GM12892 (cell line): ENCODE data around the gene PBX1.

Source experiments
- DNase-seq: peaks from one replicate; pipeline ENCODE4 v3.0.0; 2011; ENCODE audit not compliant: insufficient read length
- FAIRE-seq: peaks from 2 replicates; lab custom pipeline; 2011; peaks lifted over from hg19 to GRCh38; lab: Jason Lieb, UNC
- POLR2A ChIP-seq: IDR thresholded peaks from 2 replicates; pipeline ENCODE4 v1.6.1; 2011; ENCODE audit warnings: low read depth, low read length, control low read depth
- POLR2AphosphoS5 ChIP-seq: IDR thresholded peaks from 2 replicates; pipeline ENCODE4 v1.6.1; 2011; ENCODE audit warnings: low read depth, low read length, control low read depth
- TAF1 ChIP-seq: IDR thresholded peaks from 2 replicates; pipeline ENCODE4 v1.6.1; 2011; ENCODE audit warnings: low read depth, mild to moderate bottlenecking, control low read depth, low read length, borderline replicate concordance

The PBX1 gene

DNA sequence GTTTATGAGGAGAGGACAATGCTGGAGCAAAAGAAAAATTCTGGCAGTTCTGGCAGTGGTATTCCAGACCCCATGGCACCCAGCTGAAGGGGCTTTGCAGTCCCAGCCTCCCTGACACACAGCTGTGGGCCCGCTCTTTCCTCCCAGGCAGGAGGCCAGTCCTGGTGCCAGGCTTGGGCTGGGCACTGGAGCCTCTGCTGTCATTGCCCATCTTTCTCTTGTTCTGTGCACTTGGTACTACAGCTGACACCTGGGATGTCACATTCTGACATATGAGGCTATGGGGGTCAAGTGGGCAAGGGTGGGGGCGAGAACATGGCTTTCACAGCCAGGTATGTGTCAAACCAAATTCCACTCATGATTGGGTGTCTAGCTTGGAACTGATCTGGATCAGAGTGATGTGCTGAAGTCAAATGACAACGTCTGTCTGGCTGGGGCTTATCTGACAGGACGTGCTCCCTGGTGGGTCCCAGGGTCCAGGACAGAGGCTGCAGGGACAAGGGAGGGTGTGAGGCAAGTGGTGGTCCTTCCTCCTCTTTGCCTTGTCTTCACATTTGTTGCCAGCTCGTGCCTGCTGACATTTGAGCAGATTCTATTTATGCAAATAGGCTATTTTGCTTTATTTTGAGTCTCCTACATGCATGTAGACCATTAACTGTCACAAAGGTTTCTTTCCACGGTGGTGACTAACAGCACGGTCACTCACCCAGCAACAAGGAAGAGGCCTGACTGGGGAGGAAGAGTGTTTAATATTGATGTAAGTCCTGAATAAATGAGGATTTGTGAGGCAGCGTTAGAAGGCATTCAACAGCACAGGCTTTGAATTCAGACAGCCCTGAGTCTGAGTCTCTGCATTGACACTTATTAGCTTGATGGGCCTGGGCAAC, 336.3 kb downstream of the PBX1 start:
- FAIRE-seq (no peak), DNase-seq (no peak)
- TF ChIP-seq POLR2A = no peak
- TF ChIP-seq POLR2AphosphoS5 = no peak
- TF ChIP-seq TAF1 = no peak

DNA sequence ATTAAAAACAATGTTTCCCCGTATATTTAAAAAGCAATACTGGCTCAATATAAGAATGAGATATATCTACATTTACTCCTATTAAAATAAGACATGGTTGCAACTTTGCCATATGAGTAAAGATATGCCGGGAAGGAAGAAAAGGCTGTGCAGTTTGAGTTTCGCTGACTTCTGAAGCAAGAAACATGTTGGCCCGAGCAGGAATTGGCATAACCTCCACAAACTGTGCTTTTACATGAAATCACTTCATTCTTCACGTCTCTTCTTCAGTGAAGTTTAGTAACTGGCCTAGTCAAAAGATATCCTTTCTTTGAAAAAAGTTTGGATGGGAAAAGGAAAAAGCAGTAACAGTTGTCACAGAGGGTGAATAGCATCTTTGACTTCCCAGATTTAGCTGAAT, 342.0 kb downstream of the PBX1 start:
- DNase-seq (no peak), FAIRE-seq (no peak)
- TF ChIP-seq TAF1 = no peak
- no peak for TF ChIP-seq POLR2A
- TF ChIP-seq POLR2AphosphoS5 = no peak
